ENCODE results near the gene LBP. TPM values are rescaled to one million over a fixed set of nuclear protein-coding genes. Genes with fewer than 3 reads are reported as not detected.
"Not testable (repeated sequence)": the region's sequence is repeated elsewhere in the genome, so short reads cannot be mapped to it uniquely, and the experiment has no call there.

LBP gene
- total RNA-seq, 5 donors from 2014 or later (not counting 1 experiment from before 2014, with no cell fraction given), result 0.32 TPM; not detected in 4

GRCh38 chr20:38392356-38392755 lies 46.1 kb downstream of the LBP start:
- ChIA-PET POLR2A (no interaction called here), CTCF (no interaction called here)
- no peak overlapping the region for H3K4me3 ChIP-seq (ENCODE audit: control insufficient read depth in 1 of 2, extremely low read depth in 1 of 2, low read length in 1 of 2)
- H3K4me1 Mint-ChIP-seq, result no peaks in the 10 kb centered on the region
- H3K9me3 Mint-ChIP-seq, result peaks cover 4 to 12% (median 9%) of the 10 kb centered on the region in 3 donors
- H3K4me3 Mint-ChIP-seq, result no peak overlapping the region
- no peaks in the 10 kb centered on the region for H3K36me3 ChIP-seq (ENCODE audit: control insufficient read depth in 2 of 2, extremely low read depth in 1 of 2, insufficient read depth in 1 of 2, low read length in 1 of 2)
- H3K27ac Mint-ChIP-seq, result no peak overlapping the region
- peaks cover 11 to 15% of the 10 kb centered on the region in 2 donors for H3K27me3 Mint-ChIP-seq
- 75% methylated on average over 1 of the region's 3 CpGs for WGBS (ENCODE audit: insufficient coverage)
- no peak overlapping the region for H3K27ac ChIP-seq (ENCODE audit: low read length)
- ATAC-seq (replicated peaks in 1 of 4), result no peak
- H3K27me3 ChIP-seq (replicated peaks in 1 of 2; ENCODE audit: control insufficient read depth in 2 of 2, extremely low read depth in 1 of 2, insufficient read depth in 2 of 2, low read length in 1 of 2), result no peaks in the 10 kb centered on the region
- DNase-seq, result no peak
- H3K9me3 ChIP-seq, result no peaks in the 10 kb centered on the region
- H3K4me1 ChIP-seq (ENCODE audit: control insufficient read depth in 1 of 2, extremely low read depth in 1 of 2, insufficient read depth in 2 of 2, low read length in 2 of 2), result no peaks in the 10 kb centered on the region
- peaks cover 5% of the 10 kb centered on the region for H3K36me3 Mint-ChIP-seq

- DNase-seq (no peak), ATAC-seq (replicated peaks in 1 of 4) (no peak)
- Histone ChIP-seq H3K27me3 (replicated peaks in 1 of 2; ENCODE audit: control insufficient read depth in 2 of 2, extremely low read depth in 1 of 2, insufficient read depth in 2 of 2, low read length in 1 of 2) (no peaks in the 10 kb centered on the region), H3K4me1 (ENCODE audit: control insufficient read depth in 1 of 2, extremely low read depth in 1 of 2, insufficient read depth in 2 of 2, low read length in 2 of 2) (no peaks in the 10 kb centered on the region), H3K9me3 (no peaks in the 10 kb centered on the region), H3K27ac (ENCODE audit: low read length) (no peak overlapping the region), H3K4me3 (ENCODE audit: control insufficient read depth in 1 of 2, extremely low read depth in 1 of 2, low read length in 1 of 2) (no peak overlapping the region), H3K36me3 (ENCODE audit: control insufficient read depth in 2 of 2, extremely low read depth in 1 of 2, insufficient read depth in 1 of 2, low read length in 1 of 2) (no peaks in the 10 kb centered on the region)
- Mint-ChIP-seq H3K27ac (no peak overlapping the region), H3K27me3 (peaks cover 11 to 15% of the 10 kb centered on the region in 2 donors), H3K4me1 (no peaks in the 10 kb centered on the region), H3K4me3 (no peak overlapping the region), H3K9me3 (peaks cover 4 to 12% (median 9%) of the 10 kb centered on the region in 3 donors), H3K36me3 (peaks cover 5% of the 10 kb centered on the region)
- POLR2A ChIA-PET, result no interaction called here
- CTCF ChIA-PET, result no interaction called here
- 100% methylated on average over 2 of the region's 5 CpGs for WGBS (ENCODE audit: insufficient coverage)
Observed at GRCh38 chr20:38393259-38393658, 47.0 kb downstream of the LBP start.

- H3K9me3 Mint-ChIP-seq, result peaks cover 0 to 7% (median 3%) of the 10 kb centered on the region in 3 donors
- Histone ChIP-seq H3K27ac (ENCODE audit: low read length) (no peak overlapping the region), H3K27me3 (replicated peaks in 1 of 2; ENCODE audit: control insufficient read depth in 2 of 2, extremely low read depth in 1 of 2, insufficient read depth in 2 of 2, low read length in 1 of 2) (no peaks in the 10 kb centered on the region), H3K4me1 (ENCODE audit: control insufficient read depth in 1 of 2, extremely low read depth in 1 of 2, insufficient read depth in 2 of 2, low read length in 2 of 2) (no peaks in the 10 kb centered on the region), H3K9me3 (no peaks in the 10 kb centered on the region), H3K36me3 (ENCODE audit: control insufficient read depth in 2 of 2, extremely low read depth in 1 of 2, insufficient read depth in 1 of 2, low read length in 1 of 2) (no peaks in the 10 kb centered on the region), H3K4me3 (ENCODE audit: control insufficient read depth in 1 of 2, extremely low read depth in 1 of 2, low read length in 1 of 2) (no peak overlapping the region)
- no peak for ATAC-seq (replicated peaks in 1 of 4)
- CTCF ChIA-PET, result no interaction called here
- no CpG with 5 or more reads among the region's 2 CpGs for WGBS (ENCODE audit: insufficient coverage)
- no peak for DNase-seq
- no peak overlapping the region for H3K4me3 Mint-ChIP-seq
- no peaks in the 10 kb centered on the region for H3K4me1 Mint-ChIP-seq
- peaks cover 6 to 11% of the 10 kb centered on the region in 2 donors for H3K27me3 Mint-ChIP-seq
- H3K27ac Mint-ChIP-seq, result no peak overlapping the region
- POLR2A ChIA-PET, result no interaction called here
- no peaks in the 10 kb centered on the region for H3K36me3 Mint-ChIP-seq
Observed at GRCh38 chr20:38395165-38395564, 48.9 kb downstream of the LBP start.

- H3K36me3 Mint-ChIP-seq, H3K27ac Mint-ChIP-seq, CTCF ChIA-PET: not testable (repeated sequence)
Observed at GRCh38 chr20:38395751-38396395, 49.6 kb downstream of the LBP start.

GRCh38 chr20:38402089-38402488 lies 55.8 kb downstream of the LBP start:
- ATAC-seq (replicated peaks in 1 of 4) (no peak), DNase-seq (no peak)
- H3K4me1 Mint-ChIP-seq, result no peaks in the 10 kb centered on the region
- WGBS (ENCODE audit: insufficient coverage), result 70% methylated on average over 1 of the region's 5 CpGs
- CTCF ChIA-PET, result no interaction called here
- no peak overlapping the region for H3K4me3 Mint-ChIP-seq
- H3K9me3 ChIP-seq, result no peaks in the 10 kb centered on the region
- no peak overlapping the region for H3K4me3 ChIP-seq (ENCODE audit: control insufficient read depth in 1 of 2, extremely low read depth in 1 of 2, low read length in 1 of 2)
- peaks cover 0 to 4% (median 4%) of the 10 kb centered on the region in 3 donors for H3K9me3 Mint-ChIP-seq
- H3K36me3 Mint-ChIP-seq, result peaks cover 15% of the 10 kb centered on the region
- no peak overlapping the region for H3K27ac Mint-ChIP-seq
- H3K4me1 ChIP-seq (ENCODE audit: control insufficient read depth in 1 of 2, extremely low read depth in 1 of 2, insufficient read depth in 2 of 2, low read length in 2 of 2), result no peaks in the 10 kb centered on the region
- H3K27me3 ChIP-seq (replicated peaks in 1 of 2; ENCODE audit: control insufficient read depth in 2 of 2, extremely low read depth in 1 of 2, insufficient read depth in 2 of 2, low read length in 1 of 2), result no peaks in the 10 kb centered on the region
- no peak overlapping the region for H3K27ac ChIP-seq (ENCODE audit: low read length)
- POLR2A ChIA-PET, result no interaction called here
- H3K36me3 ChIP-seq (ENCODE audit: control insufficient read depth in 2 of 2, extremely low read depth in 1 of 2, insufficient read depth in 1 of 2, low read length in 1 of 2), result no peaks in the 10 kb centered on the region
- H3K27me3 Mint-ChIP-seq, result peaks cover 2 to 4% of the 10 kb centered on the region in 2 donors

More at GRCh38 chr20:38395751-38396395, 49.6 kb downstream of the LBP start:
- H3K4me1 ChIP-seq (ENCODE audit: control insufficient read depth in 1 of 2, extremely low read depth in 1 of 2, insufficient read depth in 2 of 2, low read length in 2 of 2); ATAC-seq (replicated peaks in 1 of 4); H3K9me3 Mint-ChIP-seq; POLR2A ChIA-PET; H3K4me3 Mint-ChIP-seq; H3K4me3 ChIP-seq (ENCODE audit: control insufficient read depth in 1 of 2, extremely low read depth in 1 of 2, low read length in 1 of 2); H3K27me3 ChIP-seq (replicated peaks in 1 of 2; ENCODE audit: control insufficient read depth in 2 of 2, extremely low read depth in 1 of 2, insufficient read depth in 2 of 2, low read length in 1 of 2); H3K36me3 ChIP-seq (ENCODE audit: control insufficient read depth in 2 of 2, extremely low read depth in 1 of 2, insufficient read depth in 1 of 2, low read length in 1 of 2); H3K27ac ChIP-seq (ENCODE audit: low read length); H3K9me3 ChIP-seq; DNase-seq; H3K4me1 Mint-ChIP-seq: not testable (repeated sequence)
- H3K27me3 Mint-ChIP-seq, result peaks cover 6 to 11% of the 10 kb centered on the region in 2 donors
- WGBS (ENCODE audit: insufficient coverage), result no CpG with 5 or more reads among the region's 2 CpGs

- H3K36me3 Mint-ChIP-seq, result peaks cover 17% of the 10 kb centered on the region
- ChIA-PET CTCF (no interaction called here), POLR2A (no interaction called here)
- H3K9me3 Mint-ChIP-seq, result peaks cover 0 to 4% (median 4%) of the 10 kb centered on the region in 3 donors
- DNase-seq (no peak), ATAC-seq (replicated peaks in 1 of 4) (no peak)
- Histone ChIP-seq H3K36me3 (ENCODE audit: control insufficient read depth in 2 of 2, extremely low read depth in 1 of 2, insufficient read depth in 1 of 2, low read length in 1 of 2) (no peaks in the 10 kb centered on the region), H3K27me3 (replicated peaks in 1 of 2; ENCODE audit: control insufficient read depth in 2 of 2, extremely low read depth in 1 of 2, insufficient read depth in 2 of 2, low read length in 1 of 2) (no peaks in the 10 kb centered on the region), H3K9me3 (no peaks in the 10 kb centered on the region), H3K27ac (ENCODE audit: low read length) (no peak overlapping the region), H3K4me1 (ENCODE audit: control insufficient read depth in 1 of 2, extremely low read depth in 1 of 2, insufficient read depth in 2 of 2, low read length in 2 of 2) (no peaks in the 10 kb centered on the region), H3K4me3 (ENCODE audit: control insufficient read depth in 1 of 2, extremely low read depth in 1 of 2, low read length in 1 of 2) (no peak overlapping the region)
- WGBS (ENCODE audit: insufficient coverage), result 96% methylated on average over 6 of the region's 8 CpGs
- H3K27me3 Mint-ChIP-seq, result peaks cover 2 to 4% of the 10 kb centered on the region in 2 donors
- H3K4me1 Mint-ChIP-seq, result no peaks in the 10 kb centered on the region
- H3K27ac Mint-ChIP-seq, result no peak overlapping the region
- H3K4me3 Mint-ChIP-seq, result no peak overlapping the region
Observed at GRCh38 chr20:38402816-38403215, 56.5 kb downstream of the LBP start.

GRCh38 chr20:38404016-38404415 lies 57.7 kb downstream of the LBP start:
- H3K27ac Mint-ChIP-seq, result no peak overlapping the region
- Histone ChIP-seq H3K4me1 (ENCODE audit: control insufficient read depth in 1 of 2, extremely low read depth in 1 of 2, insufficient read depth in 2 of 2, low read length in 2 of 2) (no peaks in the 10 kb centered on the region), H3K4me3 (ENCODE audit: control insufficient read depth in 1 of 2, extremely low read depth in 1 of 2, low read length in 1 of 2) (no peak overlapping the region), H3K36me3 (ENCODE audit: control insufficient read depth in 2 of 2, extremely low read depth in 1 of 2, insufficient read depth in 1 of 2, low read length in 1 of 2) (no peaks in the 10 kb centered on the region), H3K9me3 (no peaks in the 10 kb centered on the region), H3K27me3 (replicated peaks in 1 of 2; ENCODE audit: control insufficient read depth in 2 of 2, extremely low read depth in 1 of 2, insufficient read depth in 2 of 2, low read length in 1 of 2) (no peaks in the 10 kb centered on the region), H3K27ac (ENCODE audit: low read length) (no peak overlapping the region)
- DNase-seq (no peak), ATAC-seq (replicated peaks in 1 of 4) (no peak)
- no peaks in the 10 kb centered on the region for H3K4me1 Mint-ChIP-seq
- ChIA-PET CTCF (no interaction called here), POLR2A (no interaction called here)
- peaks cover 0 to 4% (median 4%) of the 10 kb centered on the region in 3 donors for H3K9me3 Mint-ChIP-seq
- H3K4me3 Mint-ChIP-seq, result no peak overlapping the region
- H3K27me3 Mint-ChIP-seq, result peaks cover 2 to 4% of the 10 kb centered on the region in 2 donors
- peaks cover 19% of the 10 kb centered on the region for H3K36me3 Mint-ChIP-seq
